EL (cell line): ENCODE measurements around the gene IQGAP3.
"Not testable (repeated sequence)": the region's sequence is repeated elsewhere in the genome, so short reads cannot be mapped to it uniquely, and the experiment has no call there.

ENCODE experiments used
- DNase-seq: peaks from one replicate; pipeline ENCODE4 v3.0.0-alpha.2; 2016

Gene IQGAP3

GRCh38 chr1:156593661-156593989 lies 21.3 kb upstream of the IQGAP3 start:
- no peak for DNase-seq

DNA sequence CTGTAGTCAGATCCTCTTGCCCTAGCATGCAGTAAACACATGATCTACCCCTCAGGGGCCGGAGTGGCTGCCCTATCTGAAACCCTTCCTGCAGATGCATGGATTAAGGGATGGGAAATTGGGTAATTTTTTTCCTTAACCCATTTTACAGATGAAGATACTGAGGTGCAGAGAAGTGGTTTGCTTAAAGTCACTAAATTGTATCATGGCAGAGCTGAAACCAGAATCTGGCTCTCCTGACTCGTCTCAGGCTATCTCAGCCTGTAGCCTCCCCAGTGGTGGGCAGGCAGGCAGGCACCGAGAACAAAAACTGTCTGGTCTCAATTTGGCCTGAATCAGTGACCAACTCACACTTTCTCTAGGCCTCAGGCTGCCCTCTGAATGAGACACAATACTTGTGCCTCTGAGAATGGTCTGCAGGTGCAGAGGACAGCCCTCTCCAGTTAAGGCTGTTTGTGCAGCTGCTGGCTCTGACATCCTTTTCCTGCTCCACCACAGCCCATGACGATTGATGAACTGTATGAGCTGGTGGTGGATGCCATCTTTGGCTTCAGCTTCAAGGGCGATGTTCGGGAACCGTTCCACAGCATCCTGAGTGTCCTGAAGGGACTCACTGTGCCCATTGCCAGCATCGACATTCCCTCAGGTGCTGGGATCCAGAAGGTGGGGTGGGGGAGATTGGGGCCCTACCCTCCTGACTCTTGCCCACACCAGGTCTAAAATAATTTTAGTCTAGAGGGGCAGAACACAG lies 20.7 kb upstream of the IQGAP3 start:
- DNase-seq, result no peak

DNA sequence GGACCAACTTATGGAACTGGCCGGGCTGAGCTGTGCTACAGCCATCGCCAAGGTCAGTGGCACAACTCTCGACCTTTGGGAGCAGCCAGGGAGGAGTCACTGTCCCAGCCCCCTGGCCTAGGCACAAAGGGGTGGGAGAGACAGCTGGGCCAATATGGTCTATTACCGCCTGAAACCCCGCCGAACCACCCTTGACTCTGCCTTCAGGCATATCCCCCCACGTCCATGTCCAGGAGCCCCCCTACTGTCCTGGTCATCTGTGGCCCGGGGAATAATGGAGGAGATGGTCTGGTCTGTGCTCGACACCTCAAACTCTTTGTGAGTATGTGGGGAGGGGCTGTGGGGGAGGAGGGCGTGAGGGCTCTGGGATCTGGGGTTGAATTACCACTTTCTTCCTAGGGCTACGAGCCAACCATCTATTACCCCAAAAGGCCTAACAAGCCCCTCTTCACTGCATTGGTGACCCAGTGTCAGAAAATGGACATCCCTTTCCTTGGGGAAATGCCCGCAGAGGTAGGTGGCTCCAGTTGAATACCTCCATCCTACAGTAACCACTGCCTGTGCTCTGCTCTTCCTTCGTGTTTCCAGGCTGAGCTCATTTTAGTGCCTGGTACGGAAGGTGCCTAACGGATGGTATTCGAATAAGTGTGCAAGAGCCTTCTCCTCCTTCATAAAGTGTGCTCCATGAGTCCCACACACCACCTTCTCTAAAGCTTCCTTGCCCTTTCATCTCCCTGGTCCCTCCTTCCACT lies 20.0 kb upstream of the IQGAP3 start:
- no peak for DNase-seq

DNA sequence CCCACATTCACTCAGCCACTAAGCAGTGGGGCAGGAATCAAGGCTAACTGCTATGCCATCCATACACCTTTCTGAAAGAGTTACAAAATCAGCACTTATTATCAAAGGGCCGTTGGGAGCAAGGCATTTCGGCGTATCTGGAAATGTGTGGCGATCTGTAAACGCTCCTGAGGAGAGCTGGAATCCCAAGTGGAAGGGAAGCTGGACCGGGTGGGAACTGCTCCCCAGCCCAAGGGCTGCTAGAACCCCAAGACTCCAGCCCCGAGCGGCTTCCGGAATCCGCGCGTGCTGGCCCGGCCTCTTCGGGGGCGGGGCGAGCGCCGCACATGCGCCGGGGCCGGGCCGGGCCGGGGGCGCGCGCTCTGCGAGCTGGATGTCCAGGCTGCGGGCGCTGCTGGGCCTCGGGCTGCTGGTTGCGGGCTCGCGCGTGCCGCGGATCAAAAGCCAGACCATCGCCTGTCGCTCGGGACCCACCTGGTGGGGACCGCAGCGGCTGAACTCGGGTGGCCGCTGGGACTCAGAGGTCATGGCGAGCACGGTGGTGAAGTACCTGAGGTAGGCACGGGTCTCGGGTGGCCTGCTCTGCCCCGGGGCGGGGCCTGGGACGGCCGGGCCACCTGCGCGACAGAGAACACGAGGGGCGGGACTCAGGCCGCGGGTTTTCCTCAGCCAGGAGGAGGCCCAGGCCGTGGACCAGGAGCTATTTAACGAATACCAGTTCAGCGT lies 19.2 kb upstream of the IQGAP3 start, which contains the start of gene NAXE:
NAXE (plus strand) TSS at position 345 of the 726 bp plus-strand sequence; CDS start at position 374, 29 bp downstream.
- DNase-seq, result peak; percentile 77

DNA sequence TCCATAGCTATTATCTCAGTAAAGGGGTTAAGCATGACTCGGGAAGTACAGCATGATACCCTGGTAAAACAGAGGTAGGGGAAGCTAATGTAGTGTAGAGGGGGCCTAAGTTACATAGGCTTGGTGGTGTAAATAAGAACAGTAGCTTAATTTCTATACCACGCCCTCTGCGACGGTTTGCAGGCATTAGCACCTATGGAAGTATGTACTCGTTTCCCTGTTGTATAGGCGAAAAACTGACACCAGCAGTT lies 18.7 kb upstream of the IQGAP3 start:
- no peak for DNase-seq

DNA sequence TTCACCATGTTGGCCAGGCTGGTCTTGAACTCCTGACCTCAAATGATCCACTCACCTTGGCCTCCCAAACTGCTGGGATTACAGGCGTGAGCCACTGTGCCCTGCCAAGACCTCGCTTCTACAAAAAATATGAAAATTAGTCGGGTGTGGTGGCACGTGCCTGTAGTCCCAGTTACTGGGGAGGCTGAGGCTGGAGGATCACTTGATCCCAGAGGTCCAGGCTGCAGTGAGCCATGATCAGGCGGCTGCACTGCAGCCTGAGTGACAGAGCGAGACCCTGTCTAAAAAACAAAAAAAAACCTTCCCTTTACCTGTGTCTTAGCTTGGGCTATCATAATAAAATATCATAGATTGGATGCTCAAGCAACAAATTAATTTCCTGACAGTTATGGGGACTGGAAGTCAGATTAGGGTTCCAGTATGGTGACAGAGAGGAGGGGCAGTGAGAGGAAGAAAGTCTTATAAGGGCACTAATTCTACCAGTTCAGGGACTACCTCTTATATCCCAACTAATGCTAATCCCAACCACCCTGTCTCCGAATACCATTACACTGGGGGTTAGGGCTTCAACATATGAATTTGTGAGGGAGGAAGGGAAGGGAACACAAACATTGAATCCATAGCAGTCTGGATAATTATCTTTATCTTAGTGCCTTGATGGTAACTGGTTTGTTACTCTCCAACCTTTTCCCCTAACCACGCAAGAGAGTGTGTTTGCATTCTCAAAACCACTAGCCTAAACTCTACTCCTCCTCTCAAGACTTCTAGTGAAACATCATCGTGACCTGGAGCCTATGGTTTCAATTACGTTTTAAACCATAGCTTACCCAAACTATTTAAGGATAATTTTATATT lies 18.2 kb upstream of the IQGAP3 start:
- no peak for DNase-seq

- no peak for DNase-seq
These were observed 17.2 kb upstream of the IQGAP3 start for GRCh38 chr1:156589546-156589945.

DNA sequence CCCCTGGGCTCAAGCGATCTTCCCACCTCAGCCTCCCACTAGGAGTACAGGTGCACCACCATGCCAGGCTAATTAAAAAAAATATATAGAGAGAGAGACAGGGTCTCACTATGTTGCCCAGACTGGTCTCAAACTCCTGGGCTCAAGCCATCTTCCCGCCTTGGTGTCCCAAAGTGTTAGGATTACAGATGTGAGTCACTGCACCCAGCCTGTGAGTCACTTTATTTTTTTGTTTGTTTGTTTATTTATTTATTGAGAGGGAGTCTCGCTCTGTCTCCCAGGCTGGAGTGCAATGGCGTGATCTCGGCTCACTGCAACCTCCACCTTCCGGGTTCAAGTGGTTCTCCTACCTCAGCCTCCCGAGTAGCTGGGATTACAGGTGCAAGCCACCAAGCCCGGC lies 15.6 kb upstream of the IQGAP3 start:
- not testable (repeated sequence) for DNase-seq

GRCh38 chr1:156586892-156587477 lies 14.6 kb upstream of the IQGAP3 start:
- no peak for DNase-seq

GRCh38 chr1:156586323-156586722 lies 14.0 kb upstream of the IQGAP3 start:
- no peak for DNase-seq

- no peak for DNase-seq
These were observed 12.4 kb upstream of the IQGAP3 start for GRCh38 chr1:156584813-156585212.

- DNase-seq, result peak; percentile 79
These were observed 11.7 kb upstream of the IQGAP3 start for GRCh38 chr1:156583821-156584622.

- DNase-seq, result no peak
These were observed 10.1 kb upstream of the IQGAP3 start for GRCh38 chr1:156582388-156583017.

- no peak for DNase-seq
These were observed 9.5 kb upstream of the IQGAP3 start for GRCh38 chr1:156581661-156582387.

GRCh38 chr1:156579472-156579871 lies 7.1 kb upstream of the IQGAP3 start, which contains the start of gene TTC24:
Gene TTC24 (plus strand): TSS chr1:156579723. CDS start chr1:156581365, 1,642 bp downstream.
- DNase-seq, result no peak

DNA sequence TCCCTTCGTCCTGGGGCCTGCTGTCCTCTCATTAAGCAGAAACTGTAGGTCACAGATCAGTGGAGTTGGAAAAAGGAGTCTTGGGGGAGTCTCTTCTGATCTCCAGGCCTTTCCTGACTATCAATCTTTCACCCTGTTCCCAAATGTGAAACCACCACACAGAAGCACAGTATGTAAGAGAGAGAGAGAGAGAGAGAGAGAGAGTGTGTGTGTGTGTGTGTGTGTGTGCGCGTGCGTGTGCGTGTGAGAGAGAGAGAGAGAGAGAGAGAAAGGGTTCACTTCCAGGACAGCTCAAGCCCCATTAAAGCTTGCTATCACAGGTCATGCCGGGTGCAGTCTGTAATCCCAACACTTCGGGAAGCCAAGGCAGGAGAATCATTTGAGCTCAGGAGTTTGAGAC lies 5.7 kb upstream of the IQGAP3 start:
- no peak for DNase-seq

DNA sequence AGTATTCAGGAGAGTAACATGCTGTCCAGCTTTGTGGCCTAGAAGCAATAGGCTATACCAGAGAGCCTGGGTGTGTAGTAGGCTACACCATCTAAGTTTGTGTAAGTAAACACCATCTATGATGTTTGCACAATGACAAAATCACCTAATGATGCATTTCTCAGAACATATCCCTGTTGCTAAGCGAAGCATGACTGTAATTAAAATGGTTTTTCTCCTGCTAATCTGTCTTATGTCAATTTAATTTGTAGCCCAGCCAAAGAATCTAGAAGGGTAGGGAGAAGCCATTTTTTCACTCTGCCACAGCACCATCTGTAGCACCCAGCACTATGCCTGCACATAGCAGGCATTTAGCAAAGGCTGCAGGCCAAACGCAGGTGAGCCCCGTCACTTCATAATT lies 5.2 kb upstream of the IQGAP3 start:
- no peak for DNase-seq

GRCh38 chr1:156574039-156574633 lies 1.8 kb upstream of the IQGAP3 start:
- no peak for DNase-seq

DNA sequence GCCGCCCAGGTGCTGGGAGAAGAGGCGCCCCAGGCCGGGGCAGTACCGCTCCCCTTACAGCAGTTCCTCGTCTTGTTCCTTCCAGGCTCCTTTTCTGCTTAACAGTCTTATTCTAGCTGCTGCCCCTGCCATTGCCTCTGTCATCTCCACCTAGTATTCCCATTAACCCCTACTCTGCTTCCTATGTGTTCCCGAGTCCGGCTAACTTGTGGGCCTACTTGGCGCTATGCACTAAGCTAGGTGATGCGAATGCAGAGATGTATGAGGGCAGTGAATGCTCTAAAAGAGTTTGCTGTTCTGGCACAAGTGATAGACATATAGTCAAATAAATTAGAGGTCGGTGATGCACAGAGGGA lies 276 bp upstream of the IQGAP3 start:
- no peak for DNase-seq

GRCh38 chr1:156571261-156571852 lies 1.0 kb downstream of the IQGAP3 start:
- peak; percentile 91 for DNase-seq
